ENCODE measurements around the gene STRBP.

Gene STRBP

DNA sequence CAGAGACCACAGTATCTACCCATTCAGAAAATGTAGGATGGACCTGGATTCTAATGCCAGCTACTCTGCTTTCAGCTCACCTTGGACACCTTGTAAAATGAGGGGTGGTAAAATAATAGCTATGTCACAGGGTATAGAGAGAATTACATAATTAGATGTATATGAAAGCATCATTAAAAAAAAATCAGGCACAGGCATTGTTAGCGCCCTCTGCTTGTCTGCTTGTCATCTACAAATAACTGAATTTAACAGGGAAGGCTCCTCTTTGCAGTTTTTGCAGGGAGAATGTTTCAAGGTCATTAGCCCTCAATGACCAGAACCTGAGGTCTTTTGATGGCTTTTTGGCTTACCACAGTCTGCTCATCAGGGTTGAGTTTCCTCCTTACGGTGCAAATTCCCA, 176.9 kb downstream of the STRBP start:
- no peak for DNase-seq

- DNase-seq: no peak
Observed at GRCh38 chr9:123090956-123091355, 177.4 kb downstream of the STRBP start.

DNA sequence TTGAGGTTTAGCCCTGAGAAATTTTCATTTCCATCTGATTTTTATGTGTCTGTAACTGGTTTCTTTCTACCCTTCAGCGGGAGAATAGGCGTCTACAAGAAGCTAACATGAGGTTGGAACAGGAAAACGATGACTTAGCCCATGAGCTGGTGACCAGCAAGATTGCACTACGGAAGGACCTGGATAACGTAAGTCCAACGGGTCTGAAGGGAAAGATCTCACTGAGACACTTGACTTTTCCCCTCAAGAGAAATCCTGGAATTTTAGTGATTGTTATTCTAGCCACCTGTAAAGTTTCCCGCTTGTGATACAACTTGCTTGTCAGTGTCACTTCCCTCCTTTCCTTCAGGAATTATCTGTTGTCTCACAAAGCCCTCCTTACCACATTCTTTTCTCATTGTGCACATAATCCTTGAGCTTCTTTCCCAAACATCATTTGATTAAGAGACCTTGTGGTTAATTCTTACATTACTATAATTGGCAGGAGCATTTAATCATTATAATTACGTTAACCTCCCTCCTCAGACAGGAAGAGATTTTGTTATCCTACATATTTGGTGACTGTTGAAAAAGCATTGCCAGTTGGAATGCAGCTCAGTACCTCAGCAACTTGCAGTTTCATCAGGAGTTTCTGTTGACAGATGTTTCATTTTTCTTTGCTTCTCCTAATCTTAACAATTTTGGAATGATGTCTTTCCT, 178.0 kb downstream of the STRBP start:
- DNase-seq: no peak

- DNase-seq: no peak
Observed at GRCh38 chr9:123089790-123090189, 178.6 kb downstream of the STRBP start.

DNA sequence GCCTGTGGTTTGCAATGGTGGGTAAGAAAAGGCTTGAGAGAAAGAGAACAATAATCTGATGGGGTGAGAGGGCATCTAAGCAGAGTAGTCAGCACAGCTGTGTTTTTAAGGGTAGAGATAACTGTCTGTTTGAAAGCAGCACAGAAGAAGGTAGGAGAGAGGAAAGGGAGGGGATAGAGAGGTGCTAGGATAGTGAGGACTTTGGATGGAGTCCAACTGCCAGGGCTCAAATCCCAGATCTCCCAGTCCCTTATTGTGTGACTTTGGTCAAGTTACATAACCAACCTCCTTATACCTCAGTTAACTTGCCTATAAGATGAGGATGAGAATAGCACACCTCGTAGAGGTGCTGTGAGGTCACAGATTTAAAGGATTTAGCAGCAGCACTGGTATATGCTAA, 179.3 kb downstream of the STRBP start:
- no peak for DNase-seq

DNA sequence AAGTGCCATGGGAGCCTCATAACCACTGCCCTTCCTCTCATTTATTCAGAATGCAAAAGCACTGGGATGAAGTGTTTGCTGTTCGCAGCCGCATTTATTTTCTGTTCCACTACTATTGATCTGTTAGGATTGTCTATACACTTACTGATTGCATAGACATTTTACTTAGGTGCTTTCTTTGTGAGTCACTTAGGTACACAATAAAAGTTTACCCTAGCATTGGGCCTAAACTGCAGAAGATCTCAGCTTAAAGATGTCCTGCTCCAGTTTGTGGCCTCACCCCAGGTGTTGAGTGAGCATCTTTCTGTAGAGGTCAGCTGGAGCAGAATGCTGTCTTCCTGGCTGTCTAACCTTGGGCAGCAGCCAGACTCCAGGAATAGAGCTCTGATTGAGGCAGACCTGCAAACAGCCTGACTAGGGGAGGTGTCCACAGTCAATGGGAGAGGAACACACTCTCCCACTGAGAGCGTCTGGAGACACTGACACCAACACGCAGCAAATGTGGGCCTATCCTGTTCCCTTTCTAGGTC, 181.0 kb downstream of the STRBP start:
- no peak for DNase-seq

DNA sequence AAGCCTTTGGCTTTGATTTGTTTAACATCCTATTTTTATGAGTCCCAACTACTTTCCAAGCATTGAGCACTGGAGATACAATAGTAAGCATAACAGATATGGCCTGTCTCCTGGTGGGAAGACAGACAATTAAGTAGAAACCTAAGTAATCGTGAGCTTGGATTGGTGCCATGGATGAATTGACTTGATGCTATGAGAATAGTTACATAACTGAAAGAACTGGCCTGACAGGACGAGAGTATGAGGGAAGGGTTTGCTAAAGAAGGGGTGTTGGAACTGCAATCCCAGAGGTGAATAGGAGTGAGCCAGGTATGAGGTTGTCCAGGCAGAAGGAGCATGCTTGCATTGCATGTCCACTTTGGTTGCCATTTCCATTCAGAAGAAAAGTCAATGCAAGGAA, 182.5 kb downstream of the STRBP start:
- no peak for DNase-seq

DNA sequence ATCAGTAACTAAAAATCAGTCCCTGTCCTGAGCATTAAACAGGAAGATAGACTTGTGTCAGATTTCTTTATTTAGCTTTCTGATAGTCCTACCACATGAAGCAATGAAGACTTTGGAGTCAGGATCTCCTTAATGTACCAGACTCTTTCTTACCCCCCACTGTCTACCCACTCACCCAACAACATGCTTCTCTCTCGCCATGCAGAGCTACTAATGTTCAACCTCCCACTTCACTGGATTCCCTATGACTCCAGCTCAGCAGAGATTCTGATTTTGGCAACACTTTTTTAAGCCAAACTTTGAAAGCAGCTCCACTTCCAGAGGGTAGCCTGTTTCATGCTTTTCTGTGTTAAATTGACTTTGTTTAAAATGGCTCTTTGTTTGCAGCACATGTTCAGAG, 184.1 kb downstream of the STRBP start:
- DNase-seq: no peak

- DNase-seq: no peak
Observed at GRCh38 chr9:123083680-123084079, 184.7 kb downstream of the STRBP start.

DNA sequence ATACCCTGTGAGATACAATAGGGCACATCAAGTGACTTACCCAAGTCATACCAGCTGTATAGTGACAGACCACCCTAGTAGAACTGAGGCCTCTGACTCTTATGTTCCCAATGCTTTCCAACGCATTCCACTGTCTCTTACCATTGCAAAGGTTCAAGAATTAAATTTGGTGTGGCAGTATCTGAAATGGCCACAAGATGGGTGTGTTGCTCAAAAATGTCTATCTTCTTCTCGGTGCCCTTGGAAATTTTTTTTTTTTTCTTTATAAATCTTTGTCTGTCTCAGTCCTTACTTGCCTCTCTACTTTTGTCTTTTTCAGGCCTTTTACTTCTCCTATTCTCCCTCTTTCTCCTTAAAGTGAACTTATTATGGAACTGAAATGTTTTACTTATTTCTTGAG, 186.6 kb downstream of the STRBP start:
- no peak for DNase-seq

- no peak for DNase-seq
Observed at GRCh38 chr9:123080444-123080843, 187.9 kb downstream of the STRBP start.

DNA sequence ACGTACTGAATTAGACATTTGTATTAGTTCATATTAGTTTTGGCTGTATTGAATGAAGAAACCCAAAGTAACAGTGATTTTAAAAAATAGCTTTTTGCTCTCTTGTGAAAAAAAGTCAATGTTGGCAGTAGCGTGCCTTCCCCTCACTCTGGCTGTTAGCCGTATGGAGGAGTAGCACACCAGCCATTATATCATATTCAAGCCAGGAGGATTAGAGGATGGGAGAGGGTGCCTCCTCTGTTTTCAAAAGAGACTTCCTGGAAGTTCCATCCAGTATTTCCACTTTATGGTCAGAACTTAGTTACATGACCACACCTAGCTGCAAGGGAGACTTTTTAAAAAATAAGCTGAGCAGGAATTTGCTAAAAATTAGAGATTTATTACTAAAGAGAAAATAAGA, 193.8 kb downstream of the STRBP start:
- DNase-seq: no peak

GRCh38 chr9:123073991-123074422, 194.4 kb downstream of the STRBP start:
- DNase-seq: no peak

GRCh38 chr9:123073441-123073840, 194.9 kb downstream of the STRBP start:
- DNase-seq: no peak

DNA sequence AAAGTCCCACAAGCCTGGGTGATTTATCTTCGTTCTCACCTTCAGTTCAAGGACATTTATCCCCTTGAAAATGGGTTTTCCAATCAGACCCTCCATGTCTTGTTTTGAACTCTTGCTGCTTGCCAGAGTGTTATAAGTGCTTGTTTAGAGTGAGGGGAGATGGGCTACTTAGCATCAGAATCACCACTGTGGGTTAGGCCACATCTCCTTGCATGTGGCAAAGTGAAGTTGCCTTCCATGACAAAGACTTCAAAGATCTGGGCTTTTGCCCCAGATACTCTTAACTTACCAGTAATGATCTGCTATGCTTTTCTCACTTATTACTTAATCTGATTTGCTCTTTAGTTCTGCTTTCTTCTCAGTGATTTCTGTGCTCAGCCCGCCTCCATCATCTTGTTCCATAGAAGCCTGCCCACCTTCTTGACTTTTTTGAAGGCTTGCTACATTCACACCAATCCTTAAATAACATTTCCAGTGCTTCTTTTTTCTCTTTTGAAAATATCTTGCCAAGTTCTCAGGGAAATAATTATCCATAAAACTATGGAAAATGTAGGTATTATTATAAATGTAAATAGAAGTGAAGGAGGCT, 195.9 kb downstream of the STRBP start:
- no peak for DNase-seq

Measured in stimulated activated CD4-positive, alpha-beta T cell treated with anti-CD3 and anti-CD28 coated beads, Interleukin-1b, Interleukin-23, amount 100 ng/mL, for 48 hours (primary cell).